Fibroblast of villous mesenchyme (primary cell): ENCODE measurements around the gene BMERB1. TPM values are rescaled to one million over a fixed set of nuclear protein-coding genes. Genes with fewer than 3 reads are reported as not detected.
"Not testable (repeated sequence)": the region's sequence is repeated elsewhere in the genome, so short reads cannot be mapped to it uniquely, and the experiment has no call there.

Experiments
- DNase-seq: peaks from one replicate; pipeline ENCODE4 v3.0.0-alpha.2; 2010; ENCODE audit warnings: low read depth
- H3K4me3 ChIP-seq: 2 replicates; pipeline ENCODE4 v1.5.1; 2011; ENCODE audit warnings: low read depth, mild to moderate bottlenecking, low read length
- CTCF ChIP-seq: IDR thresholded peaks from 2 replicates; pipeline ENCODE4 v1.5.1; 2012; ENCODE audit warnings: low read depth, mild to moderate bottlenecking, low read length; ENCODE audit not compliant: insufficient read depth
- total RNA-seq: library from RNA; depleted of rRNA; stranded (reverse); fragments of >200 nt; gene quantifications from 2 replicates; pipeline ENCODE4 v1.2.3, GENCODE V29; 2012

BMERB1 gene
- total RNA-seq, result 37.4 and 44.0 TPM in 2 replicates

GRCh38 chr16:15434425-15435215, at the start of gene BMERB1:
Gene BMERB1 (plus strand): TSS chr16:15434588. CDS start chr16:15434654, 66 bp downstream.
- DNase-seq, result peak; percentile 64
- H3K4me3 ChIP-seq, result peak within 1 kb of the TSS; percentile 75
- no peak for TF ChIP-seq CTCF

- DNase-seq, H3K4me3 ChIP-seq: not testable (repeated sequence)
Observed at GRCh38 chr16:15388060-15388459, 46.3 kb upstream of the BMERB1 start.

- not testable (repeated sequence) for H3K4me3 ChIP-seq, DNase-seq
Observed at GRCh38 chr16:15389916-15390315, 44.5 kb upstream of the BMERB1 start.

- not testable (repeated sequence) for DNase-seq, H3K4me3 ChIP-seq
Observed at GRCh38 chr16:15393025-15393424, 41.4 kb upstream of the BMERB1 start.

- not testable (repeated sequence) for DNase-seq
- peak within 1 kb of the TSS; percentile 35 for H3K4me3 ChIP-seq
Observed at GRCh38 chr16:15395631-15396508, 38.5 kb upstream of the BMERB1 start, which contains the start of gene MPV17L. Gene MPV17L (plus strand): TSS chr16:15395754. CDS start chr16:15395898, 144 bp downstream.

- not testable (repeated sequence) for H3K4me3 ChIP-seq
Observed at GRCh38 chr16:15396509-15396829, 37.9 kb upstream of the BMERB1 start.

GRCh38 chr16:15396948-15397594, 37.3 kb upstream of the BMERB1 start:
- TF ChIP-seq CTCF, result no peak
- DNase-seq, result no peak
- H3K4me3 ChIP-seq, result no peak overlapping the region

More at GRCh38 chr16:15396509-15396829, 37.9 kb upstream of the BMERB1 start:
- not testable (repeated sequence) for DNase-seq

GRCh38 chr16:15398618-15399316, 35.6 kb upstream of the BMERB1 start:
- DNase-seq, result no peak
- no peak for TF ChIP-seq CTCF
- no peak overlapping the region for H3K4me3 ChIP-seq

- DNase-seq, result no peak
Observed at GRCh38 chr16:15399317-15399716, 35.1 kb upstream of the BMERB1 start.

GRCh38 chr16:15400314-15400713, 34.1 kb upstream of the BMERB1 start:
- not testable (repeated sequence) for H3K4me3 ChIP-seq, DNase-seq

More at GRCh38 chr16:15399317-15399716, 35.1 kb upstream of the BMERB1 start:
- H3K4me3 ChIP-seq, result no peak overlapping the region
- TF ChIP-seq CTCF, result no peak
